Vagina (tissue), 2 donors: Measurements from ENCODE around the gene TRIM41. TPM values are rescaled to one million over a fixed set of nuclear protein-coding genes. Genes with fewer than 3 reads are reported as not detected.
"Not testable (repeated sequence)": the region's sequence is repeated elsewhere in the genome, so short reads cannot be mapped to it uniquely, and the experiment has no call there.

ENCODE experiments used
- DNase-seq, 2 donors: peaks; one replicate each; pipeline ENCODE4 v3.0.0-alpha.2; 2017; ENCODE audit errors: extremely low spot score in 2 of 2
- H3K27ac ChIP-seq: fragments of 200-600 bp; sonication (generic); one replicate; pipeline ENCODE4 v1.5.1; 2019
- H3K27me3 ChIP-seq: fragments of 200-600 bp; sonication (generic); one replicate; pipeline ENCODE4 v1.5.1; 2019
- H3K36me3 ChIP-seq, 2 donors: fragments of 200-600 bp; sonication (generic); one replicate each; pipeline ENCODE4 v1.5.1; 2017 to 2019
- H3K4me1 ChIP-seq: fragments of 200-600 bp; sonication (generic); one replicate; pipeline ENCODE4 v1.5.1; 2019
- H3K4me3 ChIP-seq, 2 donors: fragments of 200-600 bp; sonication (generic); 1 replicate in 1 of 2; 2 replicates in 1 of 2; pipeline ENCODE4 v1.5.1; 2016 to 2019
- H3K9me3 ChIP-seq: fragments of 200-600 bp; sonication (generic); one replicate; pipeline ENCODE4 v1.5.1; 2019
- POLR2A ChIP-seq, 2 donors: fragments of 450-650 bp; IDR thresholded peaks; one replicate each; pipeline ENCODE4 v1.6.1; 2017; ENCODE audit warnings: antibody characterized with exemption in 2 of 2, mild to moderate bottlenecking in 2 of 2, moderate library complexity in 2 of 2
- POLR2AphosphoS5 ChIP-seq, 2 donors: sonication (generic); formaldehyde crosslinking; IDR thresholded peaks; one replicate each; pipeline ENCODE4 v1.9.0; 2017; ENCODE audit warnings: antibody characterized with exemption in 2 of 2, mild to moderate bottlenecking in 2 of 2, low read depth in 1 of 2; ENCODE audit not compliant: insufficient read depth in 1 of 2
- intact Hi-C: fragments of 100-400 bp; cut with DNase I; formaldehyde crosslinking; loops from one replicate; pipeline ENCODE4 v1.15.1; 2023
- total RNA-seq: library from RNA; depleted of rRNA; stranded (reverse); fragments of >200 nt; gene quantifications from one replicate; pipeline ENCODE4 v1.2.3, GENCODE V29; 2016
- TF ChIP-seq, protein P1 (sequence below), 3 experiments: fragments of 450-650 bp in 2 of 3; fragments of 200-600 bp in 1 of 3; sonication (generic) in 1 of 3; IDR thresholded peaks; one replicate each; pipeline ENCODE4 v1.5.1; 2017 to 2019; ENCODE audit warnings: antibody characterized with exemption in 3 of 3, mild to moderate bottlenecking in 2 of 3, moderate library complexity in 2 of 3

The TRIM41 gene
- total RNA-seq, 1 donor from 2014 or later, result 7.9 TPM

DNA sequence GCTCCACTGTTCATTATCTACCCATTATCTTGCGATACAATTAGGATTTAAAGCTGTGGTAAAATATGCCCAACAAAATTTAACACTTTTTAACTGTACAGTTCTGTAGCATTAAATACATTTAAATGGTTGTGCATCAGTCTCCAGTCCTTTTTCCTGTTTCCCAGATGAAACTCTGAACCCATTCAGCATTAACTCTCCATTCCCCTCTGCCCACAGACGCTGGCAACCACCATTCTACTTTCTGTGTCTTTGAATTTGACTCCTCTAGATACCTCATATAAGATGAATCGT, 15.2 kb upstream of the TRIM41 start:
- H3K4me3 ChIP-seq, result peak overlapping the region in 1 of 2 donors; percentile 83

DNA sequence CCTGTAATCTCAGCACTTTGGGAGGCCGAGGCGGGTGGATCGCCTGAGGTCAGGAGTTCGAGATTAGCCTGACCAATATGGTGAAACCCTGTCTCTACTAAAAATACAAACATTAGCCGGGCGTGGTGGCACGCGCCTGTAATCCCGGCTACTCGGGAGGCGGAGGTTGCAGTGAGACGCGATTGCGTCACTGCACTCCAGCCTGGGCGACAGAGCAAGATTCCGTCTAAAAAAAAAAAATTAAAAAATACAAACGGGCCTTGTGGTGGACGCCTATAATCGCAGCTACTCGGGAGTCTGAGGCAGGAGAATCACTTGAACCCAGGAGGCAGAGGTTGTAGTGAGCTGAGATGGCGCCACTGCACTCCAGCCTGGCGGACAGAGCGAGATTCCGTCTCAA, 14.1 kb upstream of the TRIM41 start:
- H3K9me3 ChIP-seq, H3K27ac ChIP-seq, H3K36me3 ChIP-seq, H3K27me3 ChIP-seq, DNase-seq, intact Hi-C loops, H3K4me3 ChIP-seq: not testable (repeated sequence)
- peaks cover 20% of the 10 kb centered on the region for H3K4me1 ChIP-seq

More for the DNA sequence above, 15.2 kb upstream of the TRIM41 start:
- intact Hi-C loops, result no loop called here
- H3K9me3 ChIP-seq, result no peaks in the 10 kb centered on the region
- TF ChIP-seq POLR2AphosphoS5 (IDR thresholded peaks at IDR 0.05; ENCODE audit: insufficient read depth in 1 of 2, low read depth in 1 of 2), result no peak
- TF ChIP-seq, protein P1, sequence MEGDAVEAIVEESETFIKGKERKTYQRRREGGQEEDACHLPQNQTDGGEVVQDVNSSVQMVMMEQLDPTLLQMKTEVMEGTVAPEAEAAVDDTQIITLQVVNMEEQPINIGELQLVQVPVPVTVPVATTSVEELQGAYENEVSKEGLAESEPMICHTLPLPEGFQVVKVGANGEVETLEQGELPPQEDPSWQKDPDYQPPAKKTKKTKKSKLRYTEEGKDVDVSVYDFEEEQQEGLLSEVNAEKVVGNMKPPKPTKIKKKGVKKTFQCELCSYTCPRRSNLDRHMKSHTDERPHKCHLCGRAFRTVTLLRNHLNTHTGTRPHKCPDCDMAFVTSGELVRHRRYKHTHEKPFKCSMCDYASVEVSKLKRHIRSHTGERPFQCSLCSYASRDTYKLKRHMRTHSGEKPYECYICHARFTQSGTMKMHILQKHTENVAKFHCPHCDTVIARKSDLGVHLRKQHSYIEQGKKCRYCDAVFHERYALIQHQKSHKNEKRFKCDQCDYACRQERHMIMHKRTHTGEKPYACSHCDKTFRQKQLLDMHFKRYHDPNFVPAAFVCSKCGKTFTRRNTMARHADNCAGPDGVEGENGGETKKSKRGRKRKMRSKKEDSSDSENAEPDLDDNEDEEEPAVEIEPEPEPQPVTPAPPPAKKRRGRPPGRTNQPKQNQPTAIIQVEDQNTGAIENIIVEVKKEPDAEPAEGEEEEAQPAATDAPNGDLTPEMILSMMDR (IDR thresholded peaks at IDR 0.05), result no peak
- TF ChIP-seq POLR2A (IDR thresholded peaks at IDR 0.05), result no peak
- H3K36me3 ChIP-seq, result no peaks in the 10 kb centered on the region
- H3K27ac ChIP-seq, result peak overlapping the region; percentile 87
- H3K4me1 ChIP-seq, result peaks cover 29% of the 10 kb centered on the region
- no peak for DNase-seq
- H3K27me3 ChIP-seq, result no peaks in the 10 kb centered on the region

DNA sequence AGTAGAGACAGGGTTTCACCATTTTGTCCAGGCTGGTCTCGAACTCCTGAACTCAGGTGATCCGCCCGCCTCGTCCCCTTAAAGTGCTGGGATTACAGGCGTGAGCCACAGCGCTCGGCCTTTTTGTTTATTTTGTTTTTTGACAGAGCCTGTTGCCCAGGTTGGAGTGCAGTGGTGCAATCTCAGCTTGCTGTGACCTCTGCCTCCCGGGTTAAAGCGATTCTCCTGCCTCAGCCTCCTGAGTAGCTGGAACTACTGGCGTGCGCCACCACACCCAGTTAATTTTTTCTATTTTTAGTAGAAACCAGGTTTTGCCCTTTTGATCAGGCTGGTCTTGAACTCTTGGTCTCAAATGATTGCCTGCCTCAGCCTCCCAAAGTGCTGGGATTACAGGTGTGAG, 12.9 kb upstream of the TRIM41 start:
- H3K36me3 ChIP-seq, H3K27ac ChIP-seq, H3K9me3 ChIP-seq, H3K4me3 ChIP-seq, H3K27me3 ChIP-seq, DNase-seq, intact Hi-C loops: not testable (repeated sequence)
- H3K4me1 ChIP-seq, result peaks cover 14% of the 10 kb centered on the region

DNA sequence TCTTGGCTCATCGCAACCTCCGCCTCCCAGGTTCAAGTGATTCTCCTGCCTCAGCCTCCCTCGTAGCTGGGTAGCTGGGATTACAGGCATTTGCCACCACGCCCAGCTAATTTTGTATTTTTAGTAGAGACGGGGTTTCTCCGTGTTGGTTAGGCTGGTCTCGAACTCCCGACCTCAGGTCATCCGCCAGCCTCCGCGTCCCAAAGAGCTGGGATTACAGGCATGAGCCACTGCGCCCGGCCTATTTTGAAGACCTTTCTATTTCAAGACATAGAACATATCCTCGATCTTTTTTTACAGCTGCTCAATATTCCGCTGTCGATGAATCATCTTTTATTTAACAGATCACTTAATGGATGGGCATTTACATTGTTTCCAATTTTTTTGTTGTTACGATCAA, 12.4 kb upstream of the TRIM41 start:
- H3K27me3 ChIP-seq, result not testable (repeated sequence)

DNA sequence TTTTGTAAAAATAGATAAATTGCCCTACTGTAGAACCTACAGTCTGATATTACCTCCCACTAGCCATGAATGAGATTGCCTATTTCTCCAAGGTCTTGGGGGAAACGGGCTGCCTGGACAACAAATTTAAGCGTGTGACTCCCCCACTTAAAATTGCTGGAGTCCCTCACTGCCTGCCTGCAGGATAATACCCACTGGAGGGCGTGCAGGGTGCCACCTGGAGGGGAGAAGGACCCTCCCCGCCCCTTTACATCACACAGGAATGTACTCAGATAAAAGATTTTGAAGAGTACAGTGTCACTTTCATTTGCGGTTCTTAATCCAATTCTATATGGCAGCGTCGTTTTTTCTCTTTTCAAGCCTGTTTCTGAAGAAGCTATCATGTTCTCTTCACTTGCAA, 11.9 kb upstream of the TRIM41 start:
- intact Hi-C loops, result no loop called here
- H3K27ac ChIP-seq, result no peak overlapping the region
- H3K9me3 ChIP-seq, result no peaks in the 10 kb centered on the region
- no peaks in the 10 kb centered on the region for H3K27me3 ChIP-seq
- no peaks in the 10 kb centered on the region for H3K36me3 ChIP-seq
- DNase-seq, result no peak
- no peak overlapping the region for H3K4me3 ChIP-seq
- H3K4me1 ChIP-seq, result peaks cover 7% of the 10 kb centered on the region
- no peak for TF ChIP-seq POLR2A (IDR thresholded peaks at IDR 0.05)
- TF ChIP-seq, protein P1 (IDR thresholded peaks at IDR 0.05), result no peak
- no peak for TF ChIP-seq POLR2AphosphoS5 (IDR thresholded peaks at IDR 0.05; ENCODE audit: insufficient read depth in 1 of 2, low read depth in 1 of 2)

More for the DNA sequence above, 12.4 kb upstream of the TRIM41 start:
- H3K27ac ChIP-seq, H3K36me3 ChIP-seq, H3K4me3 ChIP-seq, intact Hi-C loops, H3K4me1 ChIP-seq, H3K9me3 ChIP-seq, DNase-seq: not testable (repeated sequence)

DNA sequence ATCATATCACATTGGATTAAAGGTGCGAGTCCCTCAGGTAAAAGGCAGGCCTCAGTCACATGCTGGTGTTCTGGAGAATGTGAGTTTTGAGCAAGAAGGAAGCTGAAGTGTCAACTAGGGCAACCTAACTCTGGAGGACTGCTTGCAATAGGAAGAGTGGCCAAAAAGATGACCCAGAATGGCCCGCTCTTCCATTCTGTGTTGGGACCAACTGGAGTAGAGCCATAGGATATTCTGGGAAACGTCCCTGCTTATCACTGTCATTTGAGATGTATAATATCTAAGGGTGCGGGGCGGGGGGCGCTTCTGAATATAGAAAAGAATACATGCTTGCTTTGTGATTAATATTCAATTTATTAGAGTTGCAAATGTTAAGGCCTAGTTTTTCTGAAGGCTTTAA, 11.0 kb upstream of the TRIM41 start:
- Histone ChIP-seq H3K4me1 (peaks cover 12% of the 10 kb centered on the region), H3K27me3 (no peaks in the 10 kb centered on the region), H3K36me3 (no peaks in the 10 kb centered on the region), H3K4me3 (no peak overlapping the region), H3K27ac (no peak overlapping the region), H3K9me3 (no peaks in the 10 kb centered on the region)
- no peak for TF ChIP-seq POLR2A (IDR thresholded peaks at IDR 0.05)
- TF ChIP-seq, protein P1 (IDR thresholded peaks at IDR 0.05), result no peak
- no peak for TF ChIP-seq POLR2AphosphoS5 (IDR thresholded peaks at IDR 0.05; ENCODE audit: insufficient read depth in 1 of 2, low read depth in 1 of 2)
- no peak for DNase-seq
- intact Hi-C loops, result no loop called here

DNA sequence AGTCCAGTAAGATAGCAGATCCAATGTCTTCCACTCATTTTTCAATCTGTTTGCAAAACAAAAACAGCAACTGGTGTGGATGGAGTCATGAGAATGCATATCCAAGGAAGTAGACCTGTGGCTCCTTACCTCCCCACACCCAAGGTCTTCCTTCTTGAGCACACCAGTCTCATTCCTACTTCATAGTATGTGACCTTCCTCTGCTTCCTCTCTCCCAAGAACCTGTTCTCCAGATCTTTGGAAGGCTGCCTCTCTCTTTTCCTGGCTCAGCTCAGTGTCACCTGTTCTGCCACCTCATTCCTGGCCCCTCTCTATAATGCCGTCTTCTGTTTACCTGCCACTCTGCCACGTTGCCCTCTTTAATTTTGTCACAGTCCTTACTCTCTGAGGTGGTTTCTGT, 10.1 kb upstream of the TRIM41 start:
- DNase-seq, result no peak
- intact Hi-C loops, result no loop called here
- TF ChIP-seq POLR2AphosphoS5 (IDR thresholded peaks at IDR 0.05; ENCODE audit: insufficient read depth in 1 of 2, low read depth in 1 of 2), result no peak
- TF ChIP-seq, protein P1 (IDR thresholded peaks at IDR 0.05), result no peak
- TF ChIP-seq POLR2A (IDR thresholded peaks at IDR 0.05), result no peak

DNA sequence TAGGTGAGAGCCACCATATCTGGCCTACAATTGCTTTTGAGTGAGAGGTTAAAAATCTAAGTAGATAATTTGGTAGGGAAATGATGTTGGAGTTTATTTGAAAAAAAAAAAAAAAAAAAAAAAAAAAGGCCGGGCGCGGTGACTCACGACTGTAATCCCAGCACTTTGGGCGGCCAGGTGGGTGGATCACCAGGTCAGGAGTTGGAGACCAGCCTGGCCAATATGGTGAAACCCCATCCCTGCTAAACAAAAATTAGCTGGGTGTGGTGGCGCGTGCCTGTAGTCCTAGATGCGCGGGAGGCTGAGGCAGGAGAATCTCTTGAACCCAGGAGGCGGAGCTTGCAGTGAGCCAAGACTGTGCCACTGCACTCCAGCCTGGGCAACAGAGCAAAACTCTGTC, 8.8 kb upstream of the TRIM41 start:
- H3K27me3 ChIP-seq, DNase-seq, H3K27ac ChIP-seq, H3K4me3 ChIP-seq, H3K9me3 ChIP-seq, intact Hi-C loops, H3K36me3 ChIP-seq: not testable (repeated sequence)
- H3K4me1 ChIP-seq, result peaks cover 22% of the 10 kb centered on the region

More for the DNA sequence above, 10.1 kb upstream of the TRIM41 start:
- H3K36me3 ChIP-seq, result no peaks in the 10 kb centered on the region
- no peaks in the 10 kb centered on the region for H3K9me3 ChIP-seq
- no peak overlapping the region for H3K4me3 ChIP-seq
- H3K4me1 ChIP-seq, result peaks cover 21% of the 10 kb centered on the region
- no peaks in the 10 kb centered on the region for H3K27me3 ChIP-seq
- H3K27ac ChIP-seq, result no peak overlapping the region
